RKO (cell line): ENCODE measurements around the gene SORCS2.

Experiments used
- DNase-seq: peaks from one replicate; pipeline ENCODE4 v3.0.0-alpha.2; 2016; ENCODE audit warnings: low spot score

Gene SORCS2

GRCh38 chr4:7689773-7690693, 497.7 kb downstream of the SORCS2 start:
- DNase-seq = no peak

- DNase-seq = no peak
Measured at GRCh38 chr4:7691061-7691460, 498.7 kb downstream of the SORCS2 start.

- DNase-seq = no peak
Measured at GRCh38 chr4:7691982-7692381, 499.6 kb downstream of the SORCS2 start.

GRCh38 chr4:7692451-7693236, 500.3 kb downstream of the SORCS2 start:
- no peak for DNase-seq

- DNase-seq = no peak
Measured at GRCh38 chr4:7693237-7693608, 500.9 kb downstream of the SORCS2 start.

GRCh38 chr4:7693711-7694110, 501.4 kb downstream of the SORCS2 start:
- no peak for DNase-seq

- no peak for DNase-seq
Measured at GRCh38 chr4:7694324-7694723, 502.0 kb downstream of the SORCS2 start.

- no peak for DNase-seq
Measured at GRCh38 chr4:7697343-7697742, 505.0 kb downstream of the SORCS2 start.

GRCh38 chr4:7697821-7698220, 505.5 kb downstream of the SORCS2 start:
- DNase-seq = no peak

- no peak for DNase-seq
Measured at GRCh38 chr4:7698584-7698983, 506.2 kb downstream of the SORCS2 start.

- DNase-seq = no peak
Measured at GRCh38 chr4:7699031-7699430, 506.7 kb downstream of the SORCS2 start.

- DNase-seq = no peak
Measured at GRCh38 chr4:7699825-7700224, 507.5 kb downstream of the SORCS2 start.

GRCh38 chr4:7700665-7701064, 508.3 kb downstream of the SORCS2 start:
- DNase-seq = no peak

- DNase-seq = no peak
Measured at GRCh38 chr4:7701866-7702649, 509.7 kb downstream of the SORCS2 start.

GRCh38 chr4:7703688-7704087, 511.4 kb downstream of the SORCS2 start:
- no peak for DNase-seq

GRCh38 chr4:7704091-7704490, 511.8 kb downstream of the SORCS2 start:
- no peak for DNase-seq

GRCh38 chr4:7704625-7705024, 512.3 kb downstream of the SORCS2 start:
- DNase-seq = no peak

GRCh38 chr4:7705062-7705461, 512.7 kb downstream of the SORCS2 start:
- DNase-seq = no peak

GRCh38 chr4:7705593-7705992, 513.3 kb downstream of the SORCS2 start:
- DNase-seq = no peak

GRCh38 chr4:7708238-7708637, 515.9 kb downstream of the SORCS2 start:
- DNase-seq = no peak

- no peak for DNase-seq
Measured at GRCh38 chr4:7708981-7709380, 516.6 kb downstream of the SORCS2 start.

- no peak for DNase-seq
Measured at GRCh38 chr4:7709431-7709830, 517.1 kb downstream of the SORCS2 start.
